Right ventricle myocardium inferior (tissue), 1 donor: Measurements from ENCODE around the gene PGAP3. TPM values are rescaled to one million over a fixed set of nuclear protein-coding genes. Genes with fewer than 3 reads are reported as not detected.
"Not testable (repeated sequence)": the region's sequence is repeated elsewhere in the genome, so short reads cannot be mapped to it uniquely, and the experiment has no call there.

Source experiments
- ATAC-seq: fragments of 200-7000 bp; cut with Tn5 transposase; one replicate; pipeline ENCODE4 v1.9.1; 2020; ENCODE audit warnings: mild to moderate bottlenecking, moderate library complexity
- DNase-seq: peaks from one replicate; pipeline ENCODE4 v3.0.0; 2021; ENCODE audit errors: missing footprints
- intact Hi-C: fragments of 100-400 bp; cut with DNase I; formaldehyde crosslinking; loops from one replicate; pipeline ENCODE4 v1.11.0; 2022
- long read RNA-seq: library from polyadenylated mRNA; unstranded; transcript quantifications from one replicate; pipeline ENCODE4 v2.0.0, GENCODE V29; 2021
- total RNA-seq: library from RNA; stranded (reverse); fragmentation: NEBNext Ultra II Directional; extraction: Animal tissue kit (Norgen Biotek cat#: 25700); gene quantifications from one replicate; pipeline ENCODE4 v1.2.1, GENCODE V29; 2021
- donor health status: DM: no; HTN: yes; CAD: no; lungs with severe emphysema.

Gene PGAP3
- 10.4 TPM for total RNA-seq
- long read RNA-seq, transcript PGAP3-201 (8 exons, 2,737 nt) = major isoform, 8 of 12 reads
- long read RNA-seq, partial matches to known transcripts = 2 of 12 reads
- long read RNA-seq, other reads (novel, unspliced or antisense) = 1 of 12 reads

GRCh38 chr17:39687546-39688474 is at the start of gene PGAP3:
TSS of gene PGAP3 (minus strand) at chr17:39688057. CDS start at chr17:39688014, 43 bp downstream.
- DNase-seq (peak; percentile 92), ATAC-seq (peak; percentile 94)
- intact Hi-C loops = no loop called here

- DNase-seq (no peak), ATAC-seq (no peak)
- intact Hi-C loops = no loop called here
Measured at GRCh38 chr17:39737206-39737759, 49.4 kb upstream of the PGAP3 start.

- intact Hi-C loops = no loop called here
- DNase-seq = no peak
- no peak for ATAC-seq
Measured at GRCh38 chr17:39736319-39737165, 48.7 kb upstream of the PGAP3 start.

- ATAC-seq = no peak
- intact Hi-C loops = no loop called here
Measured at GRCh38 chr17:39735882-39736281, 48.0 kb upstream of the PGAP3 start.

GRCh38 chr17:39732586-39732985 is 44.7 kb upstream of the PGAP3 start:
- no peak for ATAC-seq
- intact Hi-C loops = loop anchor here (5.0 kb wide), 2 partner anchors 60 to 110 kb away; no protein-coding TSS in a partner anchor
- no peak for DNase-seq

More at GRCh38 chr17:39735882-39736281, 48.0 kb upstream of the PGAP3 start:
- DNase-seq = no peak

GRCh38 chr17:39730095-39730921 is 42.5 kb upstream of the PGAP3 start, which contains the start of gene MIEN1:
TSS of gene MIEN1 (minus strand) at chr17:39730532. CDS start at chr17:39730495, 37 bp downstream.
- intact Hi-C loops = loop anchor here (5.0 kb wide), 2 partner anchors 58 to 108 kb away; no protein-coding TSS in a partner anchor
- ATAC-seq = peak; percentile 97
- DNase-seq = peak; percentile 97

- no peak for DNase-seq
- ATAC-seq = no peak
- intact Hi-C loops = no loop called here
Measured at GRCh38 chr17:39729280-39729851, 41.5 kb upstream of the PGAP3 start.

- intact Hi-C loops = no loop called here
- ATAC-seq (no peak), DNase-seq (no peak)
Measured at GRCh38 chr17:39727556-39727955, 39.7 kb upstream of the PGAP3 start.

- intact Hi-C loops = no loop called here
Measured at GRCh38 chr17:39726617-39727016, 38.8 kb upstream of the PGAP3 start.

GRCh38 chr17:39725923-39726322 is 38.1 kb upstream of the PGAP3 start:
- DNase-seq, intact Hi-C loops, ATAC-seq: not testable (repeated sequence)

More at GRCh38 chr17:39726617-39727016, 38.8 kb upstream of the PGAP3 start:
- no peak for ATAC-seq
- DNase-seq = no peak

- intact Hi-C loops = no loop called here
- no peak for DNase-seq
- ATAC-seq = no peak
Measured at GRCh38 chr17:39724731-39725130, 36.9 kb upstream of the PGAP3 start.

GRCh38 chr17:39722965-39723848 is 35.4 kb upstream of the PGAP3 start:
- no peak for ATAC-seq
- intact Hi-C loops = no loop called here
- DNase-seq = no peak

- intact Hi-C loops = no loop called here
- DNase-seq = no peak
- ATAC-seq = no peak
Measured at GRCh38 chr17:39722104-39722503, 34.2 kb upstream of the PGAP3 start.

GRCh38 chr17:39719563-39720355 is 31.9 kb upstream of the PGAP3 start:
- DNase-seq = no peak
- no peak for ATAC-seq
- intact Hi-C loops = no loop called here

- intact Hi-C loops = no loop called here
- no peak for DNase-seq
- ATAC-seq = no peak
Measured at GRCh38 chr17:39717660-39718059, 29.8 kb upstream of the PGAP3 start.
